Sigmoid colon (tissue), 7 donors: ENCODE measurements around the gene NBAS. TPM values are rescaled to one million over a fixed set of nuclear protein-coding genes. Genes with fewer than 3 reads are reported as not detected.

Source experiments
- DNase-seq: peaks from one replicate; pipeline ENCODE4 v3.0.0-alpha.2; 2019
- H3K27ac ChIP-seq, 4 donors: fragments of 200-600 bp; sonication (generic); one replicate each; pipeline ENCODE4 v1.5.1; 2016 to 2019; ENCODE audit warnings: mild to moderate bottlenecking in 1 of 4
- H3K27me3 ChIP-seq, 3 donors: fragments of 200-600 bp; sonication (generic); one replicate each; pipeline ENCODE4 v1.5.1; 2019; ENCODE audit warnings: mild to moderate bottlenecking in 1 of 3
- H3K36me3 ChIP-seq, 4 donors: fragments of 200-600 bp; sonication (generic); one replicate each; pipeline ENCODE4 v1.5.1; 2016 to 2019
- H3K4me1 ChIP-seq, 4 donors: fragments of 200-600 bp; sonication (generic); one replicate each; pipeline ENCODE4 v1.5.1; 2017 to 2019
- H3K4me3 ChIP-seq, 4 donors: fragments of 200-600 bp; sonication (generic); one replicate each; pipeline ENCODE4 v1.5.1; 2017 to 2019; ENCODE audit warnings: mild to moderate bottlenecking in 2 of 4, moderate library complexity in 1 of 4
- H3K9me3 ChIP-seq, 4 donors: fragments of 200-600 bp in 3 of 4; sonication (generic) in 3 of 4; one replicate each; pipeline versions ENCODE4 v1.5.1 to v1.6.1; 2013 to 2019
- CTCF ChIP-seq, 4 experiments: fragments of 450-650 bp in 3 of 4; fragments of 200-600 bp in 1 of 4; IDR thresholded peaks; one replicate each; pipeline ENCODE4 v1.5.1; 2016 to 2019; ENCODE audit warnings: antibody characterized with exemption in 4 of 4, mild to moderate bottlenecking in 3 of 4, moderate library complexity in 2 of 4
- EP300 ChIP-seq, 4 donors: sonication (generic); formaldehyde crosslinking; IDR thresholded peaks; one replicate each; pipeline ENCODE4 v1.6.1; 2017; ENCODE audit warnings: antibody characterized with exemption in 4 of 4
- POLR2A ChIP-seq, 2 donors: fragments of 450-650 bp; IDR thresholded peaks; one replicate each; pipeline ENCODE4 v1.6.1; 2016; ENCODE audit warnings: antibody characterized with exemption in 2 of 2, mild to moderate bottlenecking in 2 of 2, moderate library complexity in 2 of 2
- POLR2AphosphoS5 ChIP-seq, 4 donors: sonication (generic); formaldehyde crosslinking; IDR thresholded peaks; one replicate each; pipeline ENCODE4 v1.6.1; 2017; ENCODE audit warnings: antibody characterized with exemption in 4 of 4
- WGBS, 2 donors: extraction: QIAGEN DNeasy Blood & Tissue Kit; methylation state at CpG; one replicate each; pipeline ENCODE4 v1.1.7; 2013; 5-methylcytosine and 5-hydroxymethylcytosine counted together
- intact Hi-C: fragments of 100-400 bp; cut with DNase I; formaldehyde crosslinking; loops from one replicate; pipeline ENCODE4 v1.15.1; 2023
- polyA plus RNA-seq, 3 donors: library from polyadenylated mRNA; stranded (reverse); fragments of 200-250 nt; gene quantifications; one replicate each; pipeline ENCODE4 v1.2.3, GENCODE V29; 2013
- total RNA-seq, 4 donors: library from RNA; depleted of rRNA; stranded (reverse); fragments of >200 nt; gene quantifications; one replicate each; pipeline ENCODE4 v1.1.0, GENCODE V29; 2016
- donor health status: healthy with polysubstance abuse.
- donor health status: Bipolar disorder and iron deficiency.
- donor health status: healthy.

Gene NBAS
- total and polyA plus RNA-seq, 7 donors = 3.9 to 53.2 (median 41.9) TPM

- H3K9me3 ChIP-seq = no peaks in the 10 kb centered on the region
- DNase-seq = no peak
- no peaks in the 10 kb centered on the region for H3K36me3 ChIP-seq
- H3K27me3 ChIP-seq = no peaks in the 10 kb centered on the region
- 74 to 80% methylated on average over 5 of the region's 5 CpGs for whole genome bisulfite sequencing, 2 donors
- no peak overlapping the region for H3K4me3 ChIP-seq
- H3K4me1 ChIP-seq = peaks cover 0 to 5% (median 2%) of the 10 kb centered on the region in 4 donors
- no peak overlapping the region for H3K27ac ChIP-seq
- intact Hi-C loops = no loop called here
- no peak for TF ChIP-seq CTCF (IDR thresholded peaks at IDR 0.05)
- no peak for TF ChIP-seq POLR2A (IDR thresholded peaks at IDR 0.05)
- no peak for TF ChIP-seq EP300 (IDR thresholded peaks at IDR 0.05)
- TF ChIP-seq POLR2AphosphoS5 (IDR thresholded peaks at IDR 0.05) = no peak
Observed at GRCh38 chr2:15159206-15159605, 401.9 kb downstream of the NBAS start.

GRCh38 chr2:15158532-15158931 is 402.6 kb downstream of the NBAS start:
- intact Hi-C loops = no loop called here
- TF ChIP-seq POLR2A (IDR thresholded peaks at IDR 0.05) = no peak
- no peak for TF ChIP-seq CTCF (IDR thresholded peaks at IDR 0.05)
- TF ChIP-seq POLR2AphosphoS5 (IDR thresholded peaks at IDR 0.05) = no peak
- TF ChIP-seq EP300 (IDR thresholded peaks at IDR 0.05) = no peak
- no peak overlapping the region for H3K4me3 ChIP-seq
- no peak for DNase-seq
- no peak overlapping the region for H3K27ac ChIP-seq
- no peaks in the 10 kb centered on the region for H3K9me3 ChIP-seq
- H3K4me1 ChIP-seq = peaks cover 0 to 8% (median 3%) of the 10 kb centered on the region in 4 donors
- H3K27me3 ChIP-seq = no peaks in the 10 kb centered on the region
- no peaks in the 10 kb centered on the region for H3K36me3 ChIP-seq
- WGBS, 2 donors = 89 to 91% methylated on average over 5 of the region's 5 CpGs

GRCh38 chr2:15158100-15158499 is 403.0 kb downstream of the NBAS start:
- WGBS, 2 donors = 77 to 83% methylated on average over 4 of the region's 4 CpGs
- Histone ChIP-seq H3K27me3 (no peaks in the 10 kb centered on the region), H3K27ac (no peak overlapping the region), H3K4me1 (peaks cover 0 to 8% (median 3%) of the 10 kb centered on the region in 4 donors), H3K9me3 (no peaks in the 10 kb centered on the region), H3K36me3 (no peaks in the 10 kb centered on the region), H3K4me3 (no peak overlapping the region)
- TF ChIP-seq POLR2AphosphoS5 (IDR thresholded peaks at IDR 0.05) (no peak), CTCF (IDR thresholded peaks at IDR 0.05) (no peak), POLR2A (IDR thresholded peaks at IDR 0.05) (no peak), EP300 (IDR thresholded peaks at IDR 0.05) (no peak)
- intact Hi-C loops = no loop called here
- no peak for DNase-seq

- no peaks in the 10 kb centered on the region for H3K9me3 ChIP-seq
- no peaks in the 10 kb centered on the region for H3K36me3 ChIP-seq
- TF ChIP-seq CTCF (IDR thresholded peaks at IDR 0.05) = no peak
- TF ChIP-seq POLR2A (IDR thresholded peaks at IDR 0.05) = no peak
- no peak for TF ChIP-seq POLR2AphosphoS5 (IDR thresholded peaks at IDR 0.05)
- TF ChIP-seq EP300 (IDR thresholded peaks at IDR 0.05) = no peak
- H3K4me3 ChIP-seq = no peak overlapping the region
- H3K27me3 ChIP-seq = no peaks in the 10 kb centered on the region
- intact Hi-C loops = no loop called here
- no peak for DNase-seq
- H3K27ac ChIP-seq = no peak overlapping the region
- H3K4me1 ChIP-seq = peaks cover 0 to 8% (median 3%) of the 10 kb centered on the region in 4 donors
- WGBS, 2 donors = 64 to 69% methylated on average over 7 of the region's 7 CpGs
Observed at GRCh38 chr2:15155959-15156574, 405.1 kb downstream of the NBAS start.

- no peak for TF ChIP-seq CTCF (IDR thresholded peaks at IDR 0.05)
- no peak for TF ChIP-seq POLR2AphosphoS5 (IDR thresholded peaks at IDR 0.05)
- no peak for TF ChIP-seq EP300 (IDR thresholded peaks at IDR 0.05)
- no peak for TF ChIP-seq POLR2A (IDR thresholded peaks at IDR 0.05)
- no peak for DNase-seq
- Histone ChIP-seq H3K4me1 (peaks cover 0 to 8% (median 3%) of the 10 kb centered on the region in 4 donors), H3K27me3 (no peaks in the 10 kb centered on the region), H3K4me3 (no peak overlapping the region), H3K36me3 (no peaks in the 10 kb centered on the region), H3K27ac (no peak overlapping the region), H3K9me3 (no peaks in the 10 kb centered on the region)
- intact Hi-C loops = no loop called here
- WGBS, 2 donors = 85 to 90% methylated on average over 5 of the region's 5 CpGs
Observed at GRCh38 chr2:15154297-15154696, 406.8 kb downstream of the NBAS start.
